WTC11 (cell line): Measurements from ENCODE around the gene SORL1.

Source experiments
- ATF6 ChIP-seq: sonication (generic); formaldehyde crosslinking; IDR thresholded peaks from 2 replicates; pipeline ENCODE4 v1.8.1; 2023; ENCODE audit warnings: mild to moderate bottlenecking, missing genetic modification reagents
- CBFB ChIP-seq: sonication (generic); formaldehyde crosslinking; IDR thresholded peaks from 2 replicates; pipeline ENCODE4 v1.8.1; 2022; ENCODE audit warnings: mild to moderate bottlenecking, low read depth, missing genetic modification reagents
- CREB1 ChIP-seq: sonication (generic); formaldehyde crosslinking; IDR thresholded peaks from 2 replicates; pipeline ENCODE4 v1.8.0; 2023; ENCODE audit warnings: mild to moderate bottlenecking, missing genetic modification reagents
- CREM ChIP-seq: sonication (generic); formaldehyde crosslinking; IDR thresholded peaks from 2 replicates; pipeline ENCODE4 v1.8.1; 2022; ENCODE audit warnings: mild to moderate bottlenecking, missing genetic modification reagents, moderate library complexity
- CTCF ChIP-seq: fragments of 200-600 bp; IDR thresholded peaks from 2 replicates; pipeline ENCODE4 v1.8.0; 2022; ENCODE audit warnings: antibody characterized with exemption
- FOXJ3 ChIP-seq: sonication (generic); formaldehyde crosslinking; IDR thresholded peaks from 2 replicates; pipeline ENCODE4 v1.9.0; 2021; ENCODE audit warnings: missing genetic modification reagents, mild to moderate bottlenecking, borderline replicate concordance
- MLX ChIP-seq: sonication (generic); formaldehyde crosslinking; IDR thresholded peaks from 2 replicates; pipeline ENCODE4 v1.8.1; 2023; ENCODE audit warnings: mild to moderate bottlenecking, missing genetic modification reagents, moderate library complexity
- USF2 ChIP-seq: sonication (generic); formaldehyde crosslinking; IDR thresholded peaks from 2 replicates; pipeline ENCODE4 v1.8.1; 2023; ENCODE audit warnings: mild to moderate bottlenecking, missing genetic modification reagents, moderate library complexity
- ZBTB21 ChIP-seq: sonication (generic); formaldehyde crosslinking; IDR thresholded peaks from 2 replicates; pipeline ENCODE4 v1.8.1; 2023; ENCODE audit warnings: mild to moderate bottlenecking, missing genetic modification reagents, borderline replicate concordance

- TF ChIP-seq CTCF: no peak
- TF ChIP-seq FOXJ3 (CRISPR knock-in tag): no peak
- TF ChIP-seq ZBTB21 (CRISPR knock-in tag): no peak
- TF ChIP-seq ATF6: no peak
- TF ChIP-seq CBFB (CRISPR knock-in tag): no peak
- no peak for TF ChIP-seq CREB1
- no peak for TF ChIP-seq MLX
- no peak for TF ChIP-seq CREM (CRISPR knock-in tag)
- no peak for TF ChIP-seq USF2
Observed at GRCh38 chr11:121523581-121524232, 71.6 kb downstream of the SORL1 start.
